ENCODE results near the gene BRI3BP. TPM values are rescaled to one million over a fixed set of nuclear protein-coding genes. Genes with fewer than 3 reads are reported as not detected.

Gene BRI3BP
- total RNA-seq, 1 experiment from 2014 or later = 31.9 TPM

GRCh38 chr12:125053821-125054220 is 60.4 kb downstream of the BRI3BP start:
- no peaks in the 10 kb centered on the region for H3F3A ChIP-seq (ENCODE audit: low read length, unreplicated experiment)
- no peak overlapping the region for H3K27ac ChIP-seq (ENCODE audit: low read length)
- H3K36me3 ChIP-seq (ENCODE audit: low read depth, low read length) = no peaks in the 10 kb centered on the region
- no peak for ATAC-seq
- intact Hi-C loops (cut with micrococcal nuclease) = no loop called here
- no peaks in the 10 kb centered on the region for H3K4me1 ChIP-seq (ENCODE audit: insufficient read depth, low read length)
- no peak for DNase-seq
- no peaks in the 10 kb centered on the region for H3K27me3 ChIP-seq (ENCODE audit: low read length)
- no peak overlapping the region for H2AFZ ChIP-seq (ENCODE audit: low read length)
- ChIA-PET CTCF (no interaction called here), POLR2A (ENCODE audit: unreplicated experiment) (no interaction called here)
- H3K79me2 ChIP-seq (ENCODE audit: low read length) = no peaks in the 10 kb centered on the region
- no peak overlapping the region for H3K4me3 ChIP-seq (ENCODE audit: low read length)
- H3K4me2 ChIP-seq (ENCODE audit: low read length) = no peak overlapping the region
- BruUV-seq (replicated peaks) = no TSS peak
- no peak overlapping the region for H3K9ac ChIP-seq (ENCODE audit: low read length)
- TF ChIP-seq CTCF (conservative IDR thresholded peaks at IDR 0.05; ENCODE audit: low read depth, low read length) = no peak
- TF ChIP-seq EZH2phosphoT487 (IDR thresholded peaks at IDR 0.05; ENCODE audit: borderline replicate concordance, low read length) = no peak
- no peak for TF ChIP-seq EZH2 (IDR thresholded peaks at IDR 0.05; ENCODE audit: low read length, unreplicated experiment)
- no peaks in the 10 kb centered on the region for H3K9me2 ChIP-seq (replicated peaks; ENCODE audit: low read length)
- no peaks in the 10 kb centered on the region for H3K9me3 ChIP-seq (ENCODE audit: low read length)
- no peaks in the 10 kb centered on the region for H4K20me1 ChIP-seq (ENCODE audit: low read length)

GRCh38 chr12:125055591-125055990 is 62.1 kb downstream of the BRI3BP start:
- Histone ChIP-seq H3K36me3 (ENCODE audit: low read depth, low read length) (no peaks in the 10 kb centered on the region), H2AFZ (ENCODE audit: low read length) (no peak overlapping the region), H3K9ac (ENCODE audit: low read length) (no peak overlapping the region), H3K27ac (ENCODE audit: low read length) (no peak overlapping the region), H3K9me2 (replicated peaks; ENCODE audit: low read length) (no peaks in the 10 kb centered on the region), H3F3A (ENCODE audit: low read length, unreplicated experiment) (no peaks in the 10 kb centered on the region), H3K79me2 (ENCODE audit: low read length) (no peaks in the 10 kb centered on the region), H4K20me1 (ENCODE audit: low read length) (no peaks in the 10 kb centered on the region), H3K27me3 (ENCODE audit: low read length) (no peaks in the 10 kb centered on the region), H3K4me1 (ENCODE audit: insufficient read depth, low read length) (no peaks in the 10 kb centered on the region), H3K4me3 (ENCODE audit: low read length) (no peak overlapping the region), H3K4me2 (ENCODE audit: low read length) (no peak overlapping the region), H3K9me3 (ENCODE audit: low read length) (no peaks in the 10 kb centered on the region)
- ChIA-PET POLR2A (ENCODE audit: unreplicated experiment) (no interaction called here), CTCF (no interaction called here)
- intact Hi-C loops (cut with micrococcal nuclease) = no loop called here
- DNase-seq (no peak), ATAC-seq (no peak)
- BruUV-seq (replicated peaks) = no TSS peak
- no peak for TF ChIP-seq EZH2 (IDR thresholded peaks at IDR 0.05; ENCODE audit: low read length, unreplicated experiment)
- no peak for TF ChIP-seq EZH2phosphoT487 (IDR thresholded peaks at IDR 0.05; ENCODE audit: borderline replicate concordance, low read length)
- no peak for TF ChIP-seq CTCF (conservative IDR thresholded peaks at IDR 0.05; ENCODE audit: low read depth, low read length)

- POLR2A ChIA-PET (ENCODE audit: unreplicated experiment) = no interaction called here
Measured at GRCh38 chr12:125056306-125056705, 62.9 kb downstream of the BRI3BP start.

More at GRCh38 chr12:125056306-125056705, 62.9 kb downstream of the BRI3BP start:
- Histone ChIP-seq H3K36me3 (ENCODE audit: low read depth, low read length) (no peaks in the 10 kb centered on the region), H3K79me2 (ENCODE audit: low read length) (no peaks in the 10 kb centered on the region), H3F3A (ENCODE audit: low read length, unreplicated experiment) (no peaks in the 10 kb centered on the region), H3K27ac (ENCODE audit: low read length) (no peak overlapping the region), H4K20me1 (ENCODE audit: low read length) (no peaks in the 10 kb centered on the region), H3K4me3 (ENCODE audit: low read length) (no peak overlapping the region), H3K9me2 (replicated peaks; ENCODE audit: low read length) (no peaks in the 10 kb centered on the region), H3K4me2 (ENCODE audit: low read length) (no peak overlapping the region), H2AFZ (ENCODE audit: low read length) (no peak overlapping the region), H3K27me3 (ENCODE audit: low read length) (no peaks in the 10 kb centered on the region), H3K9ac (ENCODE audit: low read length) (no peak overlapping the region), H3K9me3 (ENCODE audit: low read length) (no peaks in the 10 kb centered on the region), H3K4me1 (ENCODE audit: insufficient read depth, low read length) (no peaks in the 10 kb centered on the region)
- CTCF ChIA-PET = no interaction called here
- no peak for DNase-seq
- no peak for TF ChIP-seq CTCF (conservative IDR thresholded peaks at IDR 0.05; ENCODE audit: low read depth, low read length)
- intact Hi-C loops (cut with micrococcal nuclease) = no loop called here
- no peak for ATAC-seq
- no TSS peak for BruUV-seq (replicated peaks)
